Thyroid gland (tissue), 4 donors: ENCODE data around the gene RESP18.

Experiments
- CTCF ChIP-seq, 6 experiments: fragments of 200-600 bp in 3 of 6; fragments of 450-650 bp in 3 of 6; sonication (generic) in 3 of 6; IDR thresholded peaks; one replicate each; pipeline ENCODE4 v1.5.1; 2016 to 2019; ENCODE audit warnings: antibody characterized with exemption in 6 of 6, mild to moderate bottlenecking in 2 of 6, inconsistent platforms in 1 of 6, moderate library complexity in 1 of 6
- POLR2A ChIP-seq, 2 donors: fragments of 450-650 bp; IDR thresholded peaks; one replicate each; pipeline ENCODE4 v1.6.1; 2017; ENCODE audit warnings: antibody characterized with exemption in 2 of 2, mild to moderate bottlenecking in 2 of 2, moderate library complexity in 1 of 2

GRCh38 chr2:219314804-219315468, 17.6 kb downstream of the RESP18 start:
- TF ChIP-seq POLR2A (IDR thresholded peaks at IDR 0.05): no peak
- TF ChIP-seq CTCF (IDR thresholded peaks at IDR 0.05): no peak
